HUES64 (cell line): ENCODE data around the gene KDM2B. TPM values are rescaled to one million over a fixed set of nuclear protein-coding genes. Genes with fewer than 3 reads are reported as not detected.

ENCODE experiments used
- H3K27ac ChIP-seq: 2 replicates; pipeline ENCODE4 v1.7.0; 2013; ENCODE audit warnings: low read depth, low read length, inconsistent platforms
- H3K27me3 ChIP-seq: 2 replicates; pipeline ENCODE4 v1.6.1; 2013; ENCODE audit warnings: mild to moderate bottlenecking, low read length; ENCODE audit not compliant: insufficient read depth
- H3K36me3 ChIP-seq: 2 replicates; pipeline ENCODE4 v1.6.1; 2013; ENCODE audit warnings: mild to moderate bottlenecking, low read length; ENCODE audit not compliant: insufficient read depth
- H3K4me1 ChIP-seq: 2 replicates; pipeline ENCODE4 v1.6.1; 2013; ENCODE audit warnings: mild to moderate bottlenecking, low read length, moderate library complexity; ENCODE audit not compliant: insufficient read depth
- H3K4me3 ChIP-seq: 2 replicates; pipeline ENCODE4 v1.5.1; 2013; ENCODE audit warnings: mild to moderate bottlenecking, low read length, moderate library complexity
- H3K9ac ChIP-seq: 2 replicates; pipeline ENCODE4 v1.6.1; 2013; ENCODE audit warnings: mild to moderate bottlenecking, low read depth, low read length
- H3K9me3 ChIP-seq: 2 replicates; pipeline ENCODE4 v1.6.1; 2013; ENCODE audit warnings: low read depth, low read length; ENCODE audit not compliant: insufficient read depth
- WGBS: fragments of 150-250, 120-280 bp; methylation state at CpG from one replicate; pipeline ENCODE4 v1.1.7; 2013; ENCODE audit warnings: missing lambda C conversion rate; 5-methylcytosine and 5-hydroxymethylcytosine counted together
- polyA plus RNA-seq, 2 experiments: library from polyadenylated mRNA; stranded (reverse); fragments of 50-300 nt; gene quantifications; one replicate each; pipeline ENCODE4 v1.2.3, GENCODE V29; 2013

The KDM2B gene
- polyA plus RNA-seq (2013, experiment 1 of 2): 83.7 TPM
- polyA plus RNA-seq (2013, experiment 2 of 2): 82.7 TPM

DNA sequence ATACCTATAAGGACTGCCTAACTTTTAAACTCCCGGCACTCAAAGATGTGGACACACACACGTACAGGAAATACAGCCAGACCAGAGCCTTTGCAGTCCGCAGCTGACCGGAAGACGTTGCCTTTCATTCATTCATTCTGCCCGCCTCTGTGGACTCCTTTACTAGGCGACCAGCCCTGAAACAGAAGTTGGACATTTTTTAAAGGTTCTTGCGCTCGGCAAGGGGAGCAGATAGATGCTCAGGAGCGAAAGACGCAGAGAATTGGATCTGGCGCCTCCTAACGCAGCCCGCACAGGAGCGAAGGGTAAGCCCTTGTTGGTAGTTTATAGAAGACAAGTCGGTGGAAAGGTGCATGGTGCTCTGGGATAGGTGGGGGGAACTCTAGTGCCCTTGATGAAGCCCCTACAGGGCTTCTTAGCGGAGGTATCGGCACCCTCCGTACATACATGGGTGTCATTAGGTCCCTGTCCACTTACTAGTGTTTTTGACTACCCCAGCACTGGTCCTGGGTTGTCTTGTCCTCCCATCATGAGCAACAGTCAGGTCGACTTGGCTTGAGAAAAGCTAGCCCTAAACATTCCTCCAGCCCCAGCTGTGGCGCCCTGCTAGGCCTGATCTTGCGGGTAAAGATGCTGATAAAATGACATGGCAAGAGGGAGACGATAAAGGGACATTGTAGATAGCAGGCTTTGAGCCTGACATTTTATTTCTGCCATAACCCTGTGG is at the start of gene KDM2B:
Gene KDM2B (minus strand): TSS at position 65 of the 727 bp plus-strand sequence. CDS start 112 bp downstream, outside the sequence.
- WGBS: under 1% methylated on average over 23 of the region's 23 CpGs
- Histone ChIP-seq H3K9ac (peak within 1 kb of the TSS; percentile 89), H3K4me3 (peak within 1 kb of the TSS; percentile 76), H3K4me1 (peaks cover 35% of the 10 kb centered on the region), H3K9me3 (no peaks in the 10 kb centered on the region), H3K36me3 (peaks cover 8% of the 10 kb centered on the region), H3K27ac (peak within 1 kb of the TSS; percentile 99), H3K27me3 (no peaks in the 10 kb centered on the region)

DNA sequence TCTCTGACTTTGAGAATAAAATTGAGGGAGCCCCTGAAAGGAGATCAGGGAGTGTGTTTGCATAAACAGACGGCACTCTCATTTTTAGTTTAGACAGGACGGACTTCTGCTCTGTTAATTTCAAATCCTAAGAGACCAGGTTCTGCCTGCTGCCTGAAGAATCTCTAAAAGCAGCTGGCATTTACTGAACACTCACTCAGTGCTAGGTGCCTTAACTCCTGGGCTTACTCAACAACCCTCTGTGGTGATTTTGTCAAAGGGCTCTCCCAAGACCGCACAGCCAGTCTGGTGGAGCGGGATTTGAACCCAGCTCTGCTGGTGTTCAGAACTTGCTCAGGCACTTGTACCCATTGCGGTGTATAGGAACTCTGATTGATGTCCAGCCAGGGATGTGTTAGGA is 47.7 kb upstream of the KDM2B start:
- WGBS: 88% methylated on average over 5 of the region's 5 CpGs
- no peaks in the 10 kb centered on the region for H3K27me3 ChIP-seq
- no peak overlapping the region for H3K9ac ChIP-seq
- no peak overlapping the region for H3K27ac ChIP-seq
- peaks cover 42% of the 10 kb centered on the region for H3K4me1 ChIP-seq
- no peaks in the 10 kb centered on the region for H3K9me3 ChIP-seq
- peaks cover 4% of the 10 kb centered on the region; the same call in 1 of the 2 replicates for H3K36me3 ChIP-seq
- H3K4me3 ChIP-seq: no peak overlapping the region

DNA sequence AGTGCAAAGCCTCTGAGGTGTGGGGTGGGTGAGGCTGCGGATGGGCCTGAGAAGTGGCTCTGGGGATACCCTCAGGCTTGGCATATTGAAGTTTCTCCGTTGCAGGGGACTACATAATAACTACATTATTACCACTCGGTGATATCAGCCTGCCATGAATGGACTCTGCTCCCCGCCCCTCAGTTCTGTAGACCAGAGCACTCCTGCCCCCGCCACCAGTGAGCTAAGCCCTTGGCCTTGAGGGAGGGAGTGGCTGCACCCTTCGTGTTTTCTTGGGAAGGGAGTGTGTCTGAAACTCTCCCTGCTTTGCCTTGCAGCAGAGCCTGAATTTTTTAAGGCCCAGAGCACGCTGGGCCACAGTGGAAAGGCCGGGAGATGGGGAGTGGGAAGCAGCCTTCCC is 47.2 kb upstream of the KDM2B start:
- H3K27ac ChIP-seq: no peak overlapping the region
- peaks cover 38% of the 10 kb centered on the region for H3K4me1 ChIP-seq
- no peaks in the 10 kb centered on the region for H3K27me3 ChIP-seq
- no peaks in the 10 kb centered on the region for H3K9me3 ChIP-seq
- peaks cover 4% of the 10 kb centered on the region; the same call in 1 of the 2 replicates for H3K36me3 ChIP-seq
- no peak overlapping the region for H3K9ac ChIP-seq
- H3K4me3 ChIP-seq: peak overlapping the region; percentile 96
- 37% methylated on average over 7 of the region's 8 CpGs for WGBS

DNA sequence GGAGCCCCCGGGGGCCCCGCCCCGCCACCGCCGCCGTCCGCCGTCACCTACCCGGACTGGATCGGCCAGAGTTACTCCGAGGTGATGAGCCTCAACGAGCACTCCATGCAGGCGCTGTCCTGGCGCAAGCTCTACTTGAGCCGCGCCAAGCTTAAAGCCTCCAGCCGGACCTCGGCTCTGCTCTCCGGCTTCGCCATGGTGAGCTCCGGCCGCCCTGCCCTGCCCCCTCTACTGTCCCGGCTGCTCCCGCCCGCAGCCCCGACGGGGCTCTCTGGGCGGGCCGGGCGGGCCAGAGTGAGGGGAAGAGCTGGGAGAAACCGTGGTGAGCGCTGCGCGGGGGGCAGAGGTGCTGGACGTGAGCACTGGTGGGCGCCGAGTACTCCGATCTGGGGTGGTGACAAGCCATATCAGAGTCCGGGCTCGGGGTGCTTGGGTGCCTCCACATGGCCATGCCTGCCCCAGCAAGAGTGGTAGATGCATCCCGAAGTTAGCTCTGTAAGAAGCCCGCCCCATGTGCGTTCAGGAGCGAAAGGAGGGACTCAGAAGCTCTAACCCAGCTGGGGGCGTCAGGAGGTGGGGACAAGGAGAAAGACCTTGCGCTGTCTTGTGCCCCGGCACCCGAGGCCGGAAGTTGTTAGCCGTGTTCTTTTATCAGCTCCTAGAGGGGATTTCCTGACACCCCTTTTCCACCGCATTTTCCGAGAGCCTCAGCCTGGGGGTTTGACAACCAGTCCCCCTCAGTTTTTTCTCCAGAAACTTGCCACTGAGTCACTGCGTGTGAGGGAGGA is 46.2 kb upstream of the KDM2B start:
- Histone ChIP-seq H3K4me1 (peaks cover 28% of the 10 kb centered on the region), H3K27me3 (no peaks in the 10 kb centered on the region), H3K4me3 (peak overlapping the region; percentile 96), H3K9me3 (no peaks in the 10 kb centered on the region), H3K36me3 (peaks cover 4% of the 10 kb centered on the region; the same call in 1 of the 2 replicates), H3K9ac (peak overlapping the region; percentile 82), H3K27ac (peak overlapping the region; percentile 85)
- under 1% methylated on average over 53 of the region's 53 CpGs for WGBS

DNA sequence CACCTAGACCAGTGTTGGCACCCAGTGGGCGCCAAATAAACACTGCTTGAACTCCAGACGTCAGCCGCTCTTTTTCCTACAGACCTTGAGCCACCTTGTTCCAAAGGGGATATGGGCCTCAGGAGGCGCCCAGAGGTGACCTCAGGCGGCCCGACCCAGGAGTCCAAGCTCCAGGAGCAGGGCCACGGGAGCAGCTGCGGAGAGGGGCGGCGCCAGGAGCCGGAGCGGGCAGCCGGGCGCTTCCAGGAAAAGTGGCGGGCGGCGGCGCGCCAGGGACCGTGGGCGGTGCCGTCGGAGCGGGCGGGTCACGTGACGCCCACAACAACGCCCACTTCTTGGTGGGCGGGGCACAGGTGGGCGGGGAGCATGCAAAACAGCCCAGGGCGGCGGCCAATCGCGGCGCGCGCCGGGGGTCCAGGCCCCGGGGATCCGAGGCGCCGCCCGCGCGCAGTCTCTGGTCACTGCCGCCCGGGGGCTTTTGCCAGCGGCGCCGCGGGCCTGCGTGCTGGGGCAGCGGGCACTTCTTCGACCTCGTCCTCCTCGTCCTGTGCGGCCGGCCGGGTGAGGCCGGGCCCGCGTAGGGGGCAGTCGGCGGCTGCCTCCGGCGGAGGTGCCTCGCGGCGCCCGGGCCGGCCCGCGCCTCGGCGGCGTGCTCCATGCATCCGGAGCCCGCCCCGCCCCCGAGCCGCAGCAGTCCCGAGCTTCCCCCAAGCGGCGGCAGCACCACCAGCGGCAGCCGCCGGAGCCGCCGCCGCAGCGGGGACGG is 45.4 kb upstream of the KDM2B start, which contains the start of gene ORAI1:
Gene ORAI1 (plus strand): TSS at position 444 of the 766 bp plus-strand sequence.
- H3K9me3 ChIP-seq: no peaks in the 10 kb centered on the region
- H3K27me3 ChIP-seq: no peaks in the 10 kb centered on the region
- peak within 1 kb of the TSS; percentile 96 for H3K4me3 ChIP-seq
- H3K27ac ChIP-seq: peak within 1 kb of the TSS; percentile 85
- peak within 1 kb of the TSS; percentile 82 for H3K9ac ChIP-seq
- peaks cover 25% of the 10 kb centered on the region for H3K4me1 ChIP-seq
- WGBS: 2% methylated on average over 92 of the region's 92 CpGs
- peaks cover 3% of the 10 kb centered on the region; the same call in 1 of the 2 replicates for H3K36me3 ChIP-seq

DNA sequence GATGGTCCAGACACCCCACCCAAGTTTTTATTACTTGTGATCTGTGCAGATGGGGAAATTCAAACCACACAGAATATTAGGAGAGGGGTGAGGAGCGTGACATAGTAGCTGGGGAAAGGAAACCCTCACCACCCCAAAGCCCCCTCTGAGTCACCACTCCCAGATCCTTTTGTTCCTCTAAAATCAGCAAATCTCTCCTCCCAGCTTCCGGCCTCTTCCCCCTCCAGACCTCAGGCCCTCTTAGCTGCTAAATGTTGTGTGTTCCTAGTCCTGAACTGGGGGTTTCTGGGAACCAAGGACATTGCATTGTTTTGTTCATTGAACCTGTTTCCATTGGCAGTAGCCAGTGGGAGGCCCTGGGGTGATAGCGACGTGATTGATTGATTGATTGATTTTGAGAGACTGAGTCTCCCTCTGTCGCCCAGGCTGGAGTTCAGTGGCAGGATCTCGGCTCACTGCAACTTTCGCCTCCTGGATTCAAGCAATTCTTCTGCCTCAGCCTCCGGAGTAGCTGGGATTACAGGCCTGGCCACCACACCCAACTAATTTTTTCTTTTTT is 39.6 kb upstream of the KDM2B start:
- no peaks in the 10 kb centered on the region for H3K9me3 ChIP-seq
- no peaks in the 10 kb centered on the region for H3K36me3 ChIP-seq
- peak overlapping the region; percentile 79 for H3K27ac ChIP-seq
- peak overlapping the region; percentile 21; the same call in 1 of the 2 replicates for H3K9ac ChIP-seq
- WGBS: 41% methylated on average over 6 of the region's 8 CpGs
- H3K4me3 ChIP-seq: no peak overlapping the region
- H3K4me1 ChIP-seq: peaks cover 15% of the 10 kb centered on the region
- H3K27me3 ChIP-seq: no peaks in the 10 kb centered on the region

DNA sequence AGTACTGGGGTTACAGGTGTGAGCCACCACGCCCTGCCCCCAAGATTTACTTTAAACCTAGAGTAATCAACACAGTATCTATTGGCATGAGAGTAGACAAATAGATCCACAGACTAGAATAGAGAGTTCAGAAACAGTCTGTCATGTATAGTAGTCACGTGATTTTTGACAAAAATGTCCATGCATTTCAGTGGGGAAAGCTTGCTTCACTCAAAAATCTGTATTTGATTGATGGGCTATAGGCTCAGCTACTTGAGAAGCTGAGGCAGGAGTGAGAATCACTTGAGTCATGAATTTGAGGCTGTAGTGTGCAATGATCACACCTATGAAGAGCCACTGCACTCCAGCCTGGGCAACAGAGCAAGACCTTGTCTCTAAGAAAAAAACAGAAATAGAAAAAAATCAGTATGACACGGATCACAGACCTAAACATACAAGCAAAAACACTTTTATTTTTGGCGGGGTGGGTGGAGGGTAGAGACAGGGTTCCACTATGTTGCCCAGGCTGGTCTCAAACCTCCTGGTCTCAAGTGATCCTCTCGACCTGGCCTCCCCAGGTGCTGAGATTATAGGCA is 37.9 kb upstream of the KDM2B start:
- Histone ChIP-seq H3K4me3 (no peak overlapping the region), H3K9me3 (no peaks in the 10 kb centered on the region), H3K27me3 (no peaks in the 10 kb centered on the region), H3K27ac (no peak overlapping the region), H3K9ac (no peak overlapping the region), H3K4me1 (peaks cover 12% of the 10 kb centered on the region; the same call in 1 of the 2 replicates), H3K36me3 (no peaks in the 10 kb centered on the region)
- 87% methylated on average over 4 of the region's 5 CpGs for WGBS

DNA sequence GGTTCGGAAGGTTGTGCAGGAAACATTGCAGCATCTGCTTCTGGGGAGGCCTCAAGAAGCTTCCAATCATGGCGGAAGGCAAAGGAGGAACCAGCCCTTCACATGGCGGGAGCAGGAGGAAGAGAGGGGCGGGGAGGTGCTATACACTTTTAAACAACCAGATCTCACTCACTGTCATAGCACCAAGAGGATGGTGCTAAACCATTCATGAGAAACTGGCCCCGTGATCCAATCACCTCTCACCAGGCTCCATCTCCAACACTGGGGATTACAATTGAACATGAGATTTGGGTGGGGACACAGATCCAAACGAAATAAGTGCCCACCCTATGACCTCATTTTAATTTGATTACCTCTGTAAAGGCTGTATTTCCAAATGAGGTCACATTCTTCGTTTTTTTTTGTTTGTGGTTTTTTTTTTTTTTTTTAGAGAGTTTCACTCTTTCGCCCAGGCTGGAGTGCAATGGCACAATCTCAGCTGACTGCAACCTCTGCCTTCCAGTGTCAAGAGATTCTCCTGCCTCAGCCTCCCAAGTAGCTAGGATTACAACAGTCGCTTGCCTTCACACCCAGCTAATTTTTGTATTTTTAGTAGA is 34.1 kb upstream of the KDM2B start:
- 88% methylated on average over 7 of the region's 9 CpGs for WGBS
- Histone ChIP-seq H3K9me3 (no peaks in the 10 kb centered on the region), H3K4me3 (no peak overlapping the region), H3K27ac (no peak overlapping the region), H3K4me1 (peaks cover 8% of the 10 kb centered on the region), H3K36me3 (no peaks in the 10 kb centered on the region), H3K9ac (no peak overlapping the region), H3K27me3 (no peaks in the 10 kb centered on the region)

DNA sequence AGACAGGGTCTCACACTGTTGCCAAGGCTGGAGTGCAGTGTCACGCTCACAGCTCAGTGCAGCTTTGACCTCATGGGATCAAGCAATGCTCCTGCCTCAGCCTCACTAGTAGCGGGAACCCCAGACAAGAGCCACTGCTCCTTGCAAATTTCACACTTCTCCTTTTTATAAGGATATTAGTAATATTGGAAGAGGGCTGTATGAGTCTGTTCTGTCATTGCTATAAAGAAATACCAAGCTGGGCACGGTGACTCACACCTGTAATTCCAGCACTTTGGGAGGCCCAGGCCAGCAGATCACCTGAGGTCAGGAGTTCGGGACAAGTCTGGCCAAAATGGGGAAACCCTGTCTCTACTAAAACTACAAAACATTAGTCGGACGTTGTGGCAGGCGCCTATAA is 32.6 kb upstream of the KDM2B start:
- H3K27ac ChIP-seq: no peak overlapping the region
- no peaks in the 10 kb centered on the region for H3K36me3 ChIP-seq
- no peaks in the 10 kb centered on the region for H3K9me3 ChIP-seq
- H3K9ac ChIP-seq: no peak overlapping the region
- 94% methylated on average over 7 of the region's 7 CpGs for WGBS
- peaks cover 3% of the 10 kb centered on the region; the same call in 1 of the 2 replicates for H3K4me1 ChIP-seq
- H3K27me3 ChIP-seq: no peaks in the 10 kb centered on the region
- H3K4me3 ChIP-seq: no peak overlapping the region

DNA sequence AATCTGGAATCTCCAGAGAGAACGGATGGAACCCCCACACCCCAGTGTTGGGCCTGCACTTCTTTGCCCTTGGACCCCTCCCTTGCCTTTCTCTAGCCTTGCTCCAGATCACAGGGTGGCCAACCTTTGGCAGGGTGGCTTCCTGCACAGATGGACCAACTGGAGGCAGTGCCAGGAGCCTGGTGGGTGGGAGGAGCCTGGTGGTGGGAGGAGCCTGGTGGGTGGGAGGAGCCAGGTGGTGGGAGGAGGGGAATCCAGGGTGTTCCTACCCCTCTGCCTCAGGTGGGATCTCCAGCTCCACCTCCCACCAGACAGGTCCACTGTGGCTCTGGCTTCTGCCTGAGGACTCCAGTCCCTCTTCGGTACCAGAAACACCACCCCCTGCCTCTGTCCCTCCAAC is 30.5 kb upstream of the KDM2B start:
- 85% methylated on average over 2 of the region's 2 CpGs for WGBS
- no peak overlapping the region for H3K4me3 ChIP-seq
- no peak overlapping the region for H3K27ac ChIP-seq
- no peaks in the 10 kb centered on the region for H3K36me3 ChIP-seq
- peaks cover 3% of the 10 kb centered on the region; the same call in 1 of the 2 replicates for H3K4me1 ChIP-seq
- H3K9me3 ChIP-seq: no peaks in the 10 kb centered on the region
- H3K27me3 ChIP-seq: no peaks in the 10 kb centered on the region
- no peak overlapping the region for H3K9ac ChIP-seq
